ENCODE data around the gene MEGF6. TPM values are rescaled to one million over a fixed set of nuclear protein-coding genes. Genes with fewer than 3 reads are reported as not detected.

MEGF6 gene
- total RNA-seq, 1 experiment from 2014 or later = 21.3 TPM

GRCh38 chr1:3626025-3626424 is 14.7 kb upstream of the MEGF6 start:
- Histone ChIP-seq H2AK5ac (ENCODE audit: insufficient read length, low read length) (no peak overlapping the region), H3K79me1 (ENCODE audit: insufficient read depth, low read depth, low read length, poor library complexity, severe bottlenecking) (no peaks in the 10 kb centered on the region), H4K8ac (replicated peaks; ENCODE audit: insufficient read length, low read depth, low read length) (no peak overlapping the region), H3T11ph (ENCODE audit: low read length) (no peak overlapping the region), H3K18ac (ENCODE audit: insufficient read length, low read depth, low read length) (no peak overlapping the region), H3K23ac (ENCODE audit: insufficient read length, low read depth, low read length) (no peak overlapping the region), H3K14ac (ENCODE audit: insufficient read depth, low read length) (no peak overlapping the region), H3K56ac (ENCODE audit: insufficient read length, low read depth, low read length) (no peak overlapping the region), H3K9ac (ENCODE audit: extremely low read depth, insufficient read length, low read length) (no peak overlapping the region), H3K4me1 (ENCODE audit: insufficient read depth, low read length) (no peaks in the 10 kb centered on the region), H2BK5ac (ENCODE audit: insufficient read length, low read length) (no peak overlapping the region), H4K20me1 (ENCODE audit: control insufficient read depth, insufficient read depth, insufficient read length) (no peaks in the 10 kb centered on the region), H3K27me3 (ENCODE audit: insufficient read depth, low read length) (no peaks in the 10 kb centered on the region), H2BK15ac (ENCODE audit: low read depth, low read length) (no peak overlapping the region), H2AFZ (ENCODE audit: low read length) (no peak overlapping the region), H2BK12ac (ENCODE audit: insufficient read length, low read depth, low read length) (no peak overlapping the region), H3K4me2 (ENCODE audit: insufficient read depth, insufficient read length, low read length) (peak overlapping the region; percentile 42), H3K79me2 (ENCODE audit: insufficient read depth, low read length) (no peaks in the 10 kb centered on the region), H3K4ac (ENCODE audit: low read depth, low read length) (no peak overlapping the region), H4K5ac (ENCODE audit: insufficient read length, low read depth, low read length) (no peak overlapping the region), H3K9me3 (ENCODE audit: control insufficient read depth, low read depth, low read length) (no peaks in the 10 kb centered on the region), H2BK20ac (ENCODE audit: low read depth, low read length, poor library complexity, severe bottlenecking) (no peak overlapping the region), H4K91ac (ENCODE audit: insufficient read length, low read depth, low read length) (no peak overlapping the region), H3K27ac (ENCODE audit: insufficient read length, low read depth, low read length) (no peak overlapping the region), H3K23me2 (ENCODE audit: insufficient read length, low read depth, low read length, poor library complexity, severe bottlenecking) (peaks cover 9% of the 10 kb centered on the region), H2BK120ac (ENCODE audit: low read depth, low read length, poor library complexity, severe bottlenecking) (no peak overlapping the region)
- no peak for TF ChIP-seq CTCF (conservative IDR thresholded peaks at IDR 0.05)
- Mint-ChIP-seq H3K27ac (no peak overlapping the region), H3K9me3 (no peaks in the 10 kb centered on the region), H3K4me3 (peak overlapping the region; percentile 87 to 92), H3K27me3 (ENCODE audit: low read depth) (peaks cover 6% of the 10 kb centered on the region), H3K4me1 (peaks cover 11 to 14% of the 10 kb centered on the region in 2 experiments), H3K36me3 (ENCODE audit: insufficient read depth in 1 of 3, low read depth in 3 of 3) (peaks cover 4 to 29% (median 29%) of the 10 kb centered on the region in 3 experiments; a peak in 6 of 7 replicates)
- WGBS (ENCODE audit: extremely low coverage, insufficient read length, low lambda C conversion rate) = no CpG with 5 or more reads among the region's 4 CpGs
- DNase-seq = no peak
